GM12874 (cell line): ENCODE data around the gene AMOTL1.
A peak's percentile ranks its signal among the peaks of the same experiment; 100 is the strongest.

ENCODE experiments used
- CTCF ChIP-seq: IDR thresholded peaks from 2 replicates; pipeline ENCODE4 v1.5.1; 2011; ENCODE audit warnings: low read depth, mild to moderate bottlenecking, control low read depth, low read length, moderate library complexity; ENCODE audit not compliant: insufficient read depth

AMOTL1 gene

GRCh38 chr11:94782446-94782845 is 14.3 kb downstream of the AMOTL1 start:
- no peak for TF ChIP-seq CTCF

- no peak for TF ChIP-seq CTCF
Measured at GRCh38 chr11:94784884-94785283, 16.7 kb downstream of the AMOTL1 start.

GRCh38 chr11:94785509-94785908 is 17.4 kb downstream of the AMOTL1 start:
- TF ChIP-seq CTCF = no peak

GRCh38 chr11:94786264-94787126 is 18.3 kb downstream of the AMOTL1 start:
- peak; percentile 48; the same call in 1 of the 2 replicates for TF ChIP-seq CTCF

- TF ChIP-seq CTCF = no peak
Measured at GRCh38 chr11:94787801-94788200, 19.6 kb downstream of the AMOTL1 start.

GRCh38 chr11:94788396-94788795 is 20.2 kb downstream of the AMOTL1 start:
- no peak for TF ChIP-seq CTCF

- no peak for TF ChIP-seq CTCF
Measured at GRCh38 chr11:94790197-94790596, 22.0 kb downstream of the AMOTL1 start.
